ENCODE results near the gene SPDYE18.
A peak's percentile ranks its signal among the peaks of the same experiment; 100 is the strongest.
"Not testable (repeated sequence)": the region's sequence is repeated elsewhere in the genome, so short reads cannot be mapped to it uniquely, and the experiment has no call there.

Gene SPDYE18

DNA sequence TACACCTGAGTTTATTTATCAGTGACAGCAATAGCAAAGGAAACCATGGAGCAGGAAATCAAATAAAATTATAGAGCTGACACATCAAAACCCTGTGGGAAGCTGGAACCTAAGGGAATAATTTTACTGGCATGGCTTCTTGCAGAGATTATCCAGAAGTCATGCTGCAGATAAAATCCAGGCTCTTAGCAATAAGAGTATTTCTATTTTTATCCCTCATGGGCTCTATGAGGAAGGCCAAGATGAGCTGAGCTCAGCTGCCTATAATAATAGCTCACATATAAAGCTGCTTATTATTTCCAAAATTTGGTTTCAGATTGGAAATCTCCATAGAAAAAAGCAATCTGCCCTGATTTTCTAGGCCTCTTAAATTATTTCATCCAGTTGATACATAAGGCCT, 16.8 kb upstream of the SPDYE18 start:
- H3K4me1 ChIP-seq (ENCODE audit: control insufficient read depth, insufficient read depth, low read length, unreplicated experiment); H3K27me3 ChIP-seq (ENCODE audit: insufficient read depth, low read length): not testable (repeated sequence)

DNA sequence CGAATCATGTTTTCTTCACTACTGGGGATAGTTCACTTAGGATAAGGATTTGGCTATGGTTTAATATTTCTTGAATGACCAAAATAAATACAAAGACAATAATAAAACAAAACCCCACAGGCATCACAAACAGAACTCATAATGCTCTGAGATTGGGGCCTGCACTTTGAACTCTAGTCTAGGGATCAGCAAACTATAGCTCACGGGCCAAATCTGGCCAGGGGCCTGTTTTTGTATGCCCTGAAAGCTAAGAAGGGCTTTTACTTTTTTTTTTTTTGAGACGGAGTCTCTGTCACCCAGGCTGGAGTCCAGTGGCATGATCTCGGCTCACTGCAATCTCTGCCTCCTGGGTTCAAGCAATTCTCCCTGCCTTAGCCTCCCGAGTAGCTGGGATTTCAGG, 14.7 kb upstream of the SPDYE18 start:
- not testable (repeated sequence) for H3K27me3 ChIP-seq (ENCODE audit: insufficient read depth, low read length); H2AFZ ChIP-seq (ENCODE audit: low read length, unreplicated experiment); H3K36me3 ChIP-seq (ENCODE audit: insufficient read depth, low read length); H3K79me2 ChIP-seq (ENCODE audit: control insufficient read depth, insufficient read depth, low read length, unreplicated experiment); H3K4me3 ChIP-seq (ENCODE audit: low read depth, low read length); H3K4me1 ChIP-seq (ENCODE audit: control insufficient read depth, insufficient read depth, low read length, unreplicated experiment)
- peak overlapping the region; percentile 19; the same call in 1 of the 2 replicates for H3K27ac ChIP-seq (ENCODE audit: low read depth, low read length)

More for the DNA sequence above, 16.8 kb upstream of the SPDYE18 start:
- not testable (repeated sequence) for H3K27ac ChIP-seq (ENCODE audit: low read depth, low read length); H3K36me3 ChIP-seq (ENCODE audit: insufficient read depth, low read length); H2AFZ ChIP-seq (ENCODE audit: low read length, unreplicated experiment); H3K4me3 ChIP-seq (ENCODE audit: low read depth, low read length); H3K79me2 ChIP-seq (ENCODE audit: control insufficient read depth, insufficient read depth, low read length, unreplicated experiment)

- H3K27me3 ChIP-seq (ENCODE audit: insufficient read depth, low read length); H3K4me3 ChIP-seq (ENCODE audit: low read depth, low read length); H3K79me2 ChIP-seq (ENCODE audit: control insufficient read depth, insufficient read depth, low read length, unreplicated experiment); H3K36me3 ChIP-seq (ENCODE audit: insufficient read depth, low read length); H3K4me1 ChIP-seq (ENCODE audit: control insufficient read depth, insufficient read depth, low read length, unreplicated experiment); H2AFZ ChIP-seq (ENCODE audit: low read length, unreplicated experiment): not testable (repeated sequence)
- H3K27ac ChIP-seq (ENCODE audit: low read depth, low read length) = peak overlapping the region; percentile 51
Measured at GRCh38 chr7:77074786-77075396, 12.5 kb upstream of the SPDYE18 start.

GRCh38 chr7:77071108-77071507, 8.8 kb upstream of the SPDYE18 start:
- not testable (repeated sequence) for H3K79me2 ChIP-seq (ENCODE audit: control insufficient read depth, insufficient read depth, low read length, unreplicated experiment); H2AFZ ChIP-seq (ENCODE audit: low read length, unreplicated experiment); H3K27me3 ChIP-seq (ENCODE audit: insufficient read depth, low read length); H3K36me3 ChIP-seq (ENCODE audit: insufficient read depth, low read length); H3K4me3 ChIP-seq (ENCODE audit: low read depth, low read length); H3K4me1 ChIP-seq (ENCODE audit: control insufficient read depth, insufficient read depth, low read length, unreplicated experiment); H3K27ac ChIP-seq (ENCODE audit: low read depth, low read length)

DNA sequence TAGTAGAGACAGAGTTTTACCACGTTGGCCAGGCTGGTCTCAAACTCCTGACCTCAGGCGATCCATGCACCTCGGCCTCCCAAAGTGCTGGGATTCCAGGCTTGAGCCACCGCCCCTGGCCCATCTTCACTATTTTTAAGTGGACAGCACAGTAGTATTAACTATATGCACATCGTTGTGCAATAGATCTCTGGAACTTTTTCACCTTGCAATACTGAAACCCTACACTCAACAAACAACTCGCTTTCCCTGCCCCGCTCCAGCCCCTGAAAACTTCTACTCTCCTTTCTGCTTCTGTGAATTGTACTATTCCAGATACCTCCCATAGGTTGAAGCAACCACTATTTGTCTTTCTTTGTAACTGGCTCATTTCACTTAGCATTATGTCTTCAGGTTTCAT, 3.5 kb upstream of the SPDYE18 start:
- H3K4me1 ChIP-seq (ENCODE audit: control insufficient read depth, insufficient read depth, low read length, unreplicated experiment); H3K79me2 ChIP-seq (ENCODE audit: control insufficient read depth, insufficient read depth, low read length, unreplicated experiment); H2AFZ ChIP-seq (ENCODE audit: low read length, unreplicated experiment); H3K36me3 ChIP-seq (ENCODE audit: insufficient read depth, low read length); H3K4me3 ChIP-seq (ENCODE audit: low read depth, low read length); H3K27ac ChIP-seq (ENCODE audit: low read depth, low read length); H3K27me3 ChIP-seq (ENCODE audit: insufficient read depth, low read length): not testable (repeated sequence)

DNA sequence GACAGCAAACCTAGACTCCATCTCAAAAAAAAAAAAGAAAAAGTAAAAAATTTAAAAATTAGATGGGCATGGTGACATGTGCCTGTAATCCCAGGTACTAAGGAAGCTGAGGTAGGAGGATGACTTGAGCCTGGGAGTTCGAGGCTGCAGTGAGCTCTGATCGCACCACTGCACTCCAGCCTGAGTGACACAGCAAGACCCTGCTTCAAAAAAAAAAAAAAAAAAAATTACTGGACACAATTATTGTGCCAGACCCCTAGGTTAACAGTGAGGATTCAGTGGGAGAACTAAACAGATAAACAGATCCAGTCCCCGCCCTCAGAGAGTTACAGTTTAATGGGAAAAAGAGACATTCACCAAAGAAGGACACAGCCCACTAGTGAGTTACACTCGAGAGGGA, 1.4 kb upstream of the SPDYE18 start:
- H3K79me2 ChIP-seq (ENCODE audit: control insufficient read depth, insufficient read depth, low read length, unreplicated experiment); H3K36me3 ChIP-seq (ENCODE audit: insufficient read depth, low read length); H3K27me3 ChIP-seq (ENCODE audit: insufficient read depth, low read length); H3K4me3 ChIP-seq (ENCODE audit: low read depth, low read length); H3K4me1 ChIP-seq (ENCODE audit: control insufficient read depth, insufficient read depth, low read length, unreplicated experiment); H3K27ac ChIP-seq (ENCODE audit: low read depth, low read length); H2AFZ ChIP-seq (ENCODE audit: low read length, unreplicated experiment): not testable (repeated sequence)

- H3K36me3 ChIP-seq (ENCODE audit: insufficient read depth, low read length); H3K79me2 ChIP-seq (ENCODE audit: control insufficient read depth, insufficient read depth, low read length, unreplicated experiment); H3K4me1 ChIP-seq (ENCODE audit: control insufficient read depth, insufficient read depth, low read length, unreplicated experiment); H3K27me3 ChIP-seq (ENCODE audit: insufficient read depth, low read length); H2AFZ ChIP-seq (ENCODE audit: low read length, unreplicated experiment); H3K4me3 ChIP-seq (ENCODE audit: low read depth, low read length); H3K27ac ChIP-seq (ENCODE audit: low read depth, low read length): not testable (repeated sequence)
Measured at GRCh38 chr7:77032261-77032660, 30.1 kb downstream of the SPDYE18 start, which contains the start of gene SPDYE17. SPDYE17 (minus strand) TSS chr7:77032361; CDS start chr7:77030570, 1,791 bp downstream.

DNA sequence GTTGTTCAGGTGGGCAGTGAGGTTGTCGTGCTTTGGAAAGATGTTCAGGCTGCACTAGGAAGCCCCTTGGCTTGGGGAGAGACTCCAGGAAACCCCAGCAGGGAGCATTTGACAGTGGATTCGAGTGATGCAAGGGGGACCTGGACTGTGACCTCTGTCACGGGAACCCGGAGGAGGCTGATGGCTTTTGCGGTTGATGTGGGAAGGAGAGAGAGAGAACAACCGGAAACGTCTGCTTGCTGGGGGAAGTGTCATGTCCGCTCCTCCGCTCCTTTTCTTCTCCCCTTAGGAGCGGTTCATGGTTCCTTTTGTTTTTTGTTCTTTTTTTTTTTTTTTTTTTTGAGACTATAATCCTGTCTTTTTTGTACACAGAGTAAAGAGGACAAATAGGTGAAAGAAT, 36.0 kb downstream of the SPDYE18 start:
- not testable (repeated sequence) for H3K27me3 ChIP-seq (ENCODE audit: insufficient read depth, low read length); H3K4me1 ChIP-seq (ENCODE audit: control insufficient read depth, insufficient read depth, low read length, unreplicated experiment); H3K36me3 ChIP-seq (ENCODE audit: insufficient read depth, low read length); H3K79me2 ChIP-seq (ENCODE audit: control insufficient read depth, insufficient read depth, low read length, unreplicated experiment); H3K27ac ChIP-seq (ENCODE audit: low read depth, low read length); H2AFZ ChIP-seq (ENCODE audit: low read length, unreplicated experiment); H3K4me3 ChIP-seq (ENCODE audit: low read depth, low read length)

DNA sequence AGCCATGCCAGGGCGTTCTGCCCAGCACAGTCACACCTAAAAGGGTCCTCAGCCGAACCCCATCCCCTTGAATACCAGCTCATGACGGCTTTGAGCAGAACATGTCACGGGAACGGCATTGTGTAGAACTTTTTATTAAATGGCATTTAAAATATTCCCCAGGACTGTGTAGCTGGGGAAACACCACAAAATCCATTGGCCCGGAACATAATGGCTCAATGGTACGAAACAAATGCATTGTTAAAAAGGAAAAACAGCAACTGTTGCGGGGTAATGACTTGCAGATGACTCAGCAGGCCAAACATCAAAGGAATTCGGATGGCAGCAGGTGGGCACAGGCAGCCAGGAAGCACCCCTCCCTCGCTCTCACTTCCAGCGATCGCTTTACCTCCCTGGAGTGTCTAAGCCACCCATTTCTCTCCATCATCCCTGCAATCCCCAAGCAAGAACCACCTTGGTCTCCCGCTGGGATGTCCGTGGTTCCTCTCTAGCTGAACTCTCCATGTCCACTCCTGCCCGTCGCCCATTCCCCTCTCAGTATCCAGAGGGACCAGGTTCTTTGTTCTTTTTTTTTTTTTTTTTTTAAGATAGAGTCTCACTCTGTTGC, 52.2 kb downstream of the SPDYE18 start:
- not testable (repeated sequence) for H3K27me3 ChIP-seq (ENCODE audit: insufficient read depth, low read length); H2AFZ ChIP-seq (ENCODE audit: low read length, unreplicated experiment); H3K36me3 ChIP-seq (ENCODE audit: insufficient read depth, low read length); H3K4me1 ChIP-seq (ENCODE audit: control insufficient read depth, insufficient read depth, low read length, unreplicated experiment); H3K79me2 ChIP-seq (ENCODE audit: control insufficient read depth, insufficient read depth, low read length, unreplicated experiment); H3K4me3 ChIP-seq (ENCODE audit: low read depth, low read length)
- peak overlapping the region; percentile 56 for H3K27ac ChIP-seq (ENCODE audit: low read depth, low read length)

GRCh38 chr7:77008000-77008399, 54.4 kb downstream of the SPDYE18 start:
- H3K79me2 ChIP-seq (ENCODE audit: control insufficient read depth, insufficient read depth, low read length, unreplicated experiment); H3K36me3 ChIP-seq (ENCODE audit: insufficient read depth, low read length); H3K27ac ChIP-seq (ENCODE audit: low read depth, low read length); H3K4me3 ChIP-seq (ENCODE audit: low read depth, low read length); H3K4me1 ChIP-seq (ENCODE audit: control insufficient read depth, insufficient read depth, low read length, unreplicated experiment); H2AFZ ChIP-seq (ENCODE audit: low read length, unreplicated experiment); H3K27me3 ChIP-seq (ENCODE audit: insufficient read depth, low read length): not testable (repeated sequence)

DNA sequence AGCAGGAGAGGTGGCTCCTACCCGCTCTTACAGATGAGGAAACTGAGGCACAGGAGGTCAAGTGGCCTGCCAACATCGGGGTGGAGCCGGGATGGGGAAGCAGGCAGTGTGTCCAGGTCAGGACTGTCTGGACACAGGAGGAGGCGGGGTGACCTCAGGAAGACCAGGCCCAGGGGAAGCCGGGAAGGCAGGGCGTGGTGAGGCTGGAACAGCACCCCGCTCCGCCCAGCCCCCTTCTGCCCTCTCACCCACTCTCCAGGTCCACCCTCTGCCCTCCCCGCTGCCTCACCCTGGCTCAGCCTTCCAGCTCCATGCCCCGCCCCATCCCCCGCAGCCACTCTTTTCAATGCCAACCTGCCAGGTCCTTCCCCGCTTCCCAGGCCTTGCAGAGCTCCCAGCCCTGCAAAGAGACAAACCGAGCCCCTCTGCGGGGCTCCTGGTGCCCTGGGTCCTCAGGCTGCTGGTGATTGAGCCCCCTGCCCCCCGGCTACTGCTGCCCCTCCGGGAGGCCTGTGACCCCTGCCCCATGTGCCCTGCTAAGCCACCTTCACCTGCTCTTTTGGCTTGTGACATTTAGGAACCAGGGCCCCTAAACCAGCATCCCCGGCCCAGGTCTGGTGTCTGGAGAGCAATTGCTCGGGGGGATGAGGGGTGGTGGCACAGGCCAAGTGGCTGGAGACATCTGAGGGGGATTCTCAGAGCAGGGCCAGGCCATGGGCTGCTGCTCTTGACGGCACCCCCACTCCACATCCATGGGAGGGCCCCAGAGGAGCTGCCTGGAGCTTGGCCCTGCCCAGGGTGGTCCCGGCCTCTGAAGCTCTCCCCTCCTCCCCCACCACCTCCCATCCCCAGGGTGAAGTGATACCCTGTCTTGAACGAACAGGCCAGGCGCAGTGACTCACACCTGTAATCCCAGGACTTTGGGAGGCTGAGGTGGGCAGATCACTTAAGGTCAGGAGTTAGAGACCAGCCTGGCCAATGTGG, 55.9 kb downstream of the SPDYE18 start:
- not testable (repeated sequence) for H3K4me1 ChIP-seq (ENCODE audit: control insufficient read depth, insufficient read depth, low read length, unreplicated experiment); H3K27ac ChIP-seq (ENCODE audit: low read depth, low read length); H3K4me3 ChIP-seq (ENCODE audit: low read depth, low read length); H3K79me2 ChIP-seq (ENCODE audit: control insufficient read depth, insufficient read depth, low read length, unreplicated experiment); H3K36me3 ChIP-seq (ENCODE audit: insufficient read depth, low read length); H2AFZ ChIP-seq (ENCODE audit: low read length, unreplicated experiment); H3K27me3 ChIP-seq (ENCODE audit: insufficient read depth, low read length)
